HCT116 (cell line): ENCODE data around the gene PRKAG3. TPM values are rescaled to one million over a fixed set of nuclear protein-coding genes. Genes with fewer than 3 reads are reported as not detected.

Experiments used
- ATAC-seq: fragments of 200-7000 bp; cut with Tn5 transposase; 2 replicates; pipeline ENCODE4 v1.9.1; 2020; ENCODE audit warnings: mild to moderate bottlenecking, moderate library complexity
- BruUV-seq: library from RNA; stranded (reverse); fragments of 400-500 nt; replicated peaks from 2 replicates; lab custom pipeline; 2021; lab: Mats Ljungman, UMichigan
- CTCF ChIA-PET: fragments of 300-600 bp; sonication (Branson Sonifier 250); formaldehyde crosslinking; loops from one replicate; lab custom pipeline; 2021; ENCODE audit warnings: antibody characterized with exemption; lab: Charles Lee
- POLR2A ChIA-PET: fragments of 300-600, 350-600 bp; sonication (Branson Sonifier 250); formaldehyde crosslinking; loops from one replicate; lab custom pipeline; 2021; ENCODE audit warnings: antibody characterized with exemption; lab: Charles Lee
- RAD21 ChIA-PET, 2 experiments: fragments of 300-600 bp; sonication (Branson Sonifier 250); formaldehyde crosslinking; loops; one replicate each; lab custom pipeline; 2023; ENCODE audit warnings: low total read pairs in 2 of 2; ENCODE audit not compliant: uncharacterized antibody in 2 of 2, unreplicated experiment in 2 of 2, low non-redundant PET in 1 of 2; lab: Charles Lee
- DNase-seq: peaks from one replicate; pipeline ENCODE4 v3.0.0-alpha.2; 2010; ENCODE audit warnings: low read depth, low spot score
- H2AFZ ChIP-seq: fragments of 200-600 bp; shearing (Covaris generic), sonication (generic); 2 replicates; pipeline ENCODE4 v1.6.1; 2017; ENCODE audit warnings: low read depth, mixed run types, mixed read lengths, antibody characterized with exemption, low read length; ENCODE audit not compliant: poor library complexity, severe bottlenecking
- H3K27ac ChIP-seq: 2 replicates; pipeline ENCODE4 v1.5.1; 2012; ENCODE audit warnings: low read depth, low read length
- H3K27me3 ChIP-seq: fragments of 200-600 bp; sonication (generic); 2 replicates; pipeline ENCODE4 v1.6.1; 2016; ENCODE audit warnings: mixed run types, low read length, mixed read lengths; ENCODE audit not compliant: insufficient read depth
- H3K36me3 ChIP-seq, 2 experiments: fragments of 200-500 bp in 1 of 2; fragments of 200-600 bp in 1 of 2; sonication (Bioruptor generic) in 1 of 2; sonication (generic) in 1 of 2; 2 replicates each; pipeline versions ENCODE4 v1.5.1 to v1.6.1; 2014 to 2016; ENCODE audit warnings: low read length in 2 of 2, inconsistent platforms in 1 of 2, mixed read lengths in 1 of 2, mixed run types in 1 of 2; ENCODE audit not compliant: insufficient read depth in 2 of 2, control insufficient read depth in 1 of 2
- H3K4me1 ChIP-seq, 2 experiments: fragments of 200-600 bp in 1 of 2; sonication (generic) in 1 of 2; 2 replicates each; pipeline versions ENCODE4 v1.5.1 to v1.6.1; 2012 to 2017; ENCODE audit warnings: low read length in 2 of 2, inconsistent platforms in 1 of 2, mild to moderate bottlenecking in 1 of 2, mixed read lengths in 1 of 2, mixed run types in 1 of 2, moderate library complexity in 1 of 2; ENCODE audit not compliant: insufficient read depth in 2 of 2, control insufficient read depth in 1 of 2
- H3K4me2 ChIP-seq: fragments of 200-600 bp; sonication (generic); 2 replicates; pipeline ENCODE4 v1.6.1; 2017; ENCODE audit warnings: mixed run types, low read length, mixed read lengths
- H3K4me3 ChIP-seq, 2 experiments: fragments of 200-600 bp in 1 of 2; sonication (generic) in 1 of 2; replicated peaks in 1 of 2; 2 replicates each; pipeline ENCODE4 v1.5.1; 2011 to 2016; ENCODE audit warnings: low read length in 2 of 2, control low read depth in 1 of 2, low read depth in 1 of 2, mild to moderate bottlenecking in 1 of 2, mixed read lengths in 1 of 2, mixed run types in 1 of 2
- H3K79me2 ChIP-seq: fragments of 200-600 bp; sonication (generic); 2 replicates; pipeline ENCODE4 v1.6.1; 2017; ENCODE audit warnings: mild to moderate bottlenecking, mixed run types, low read length, moderate library complexity, mixed read lengths; ENCODE audit not compliant: insufficient read depth
- H3K9ac ChIP-seq: fragments of 200-600 bp; sonication (generic); 2 replicates; pipeline ENCODE4 v1.6.1; 2016; ENCODE audit warnings: low read length, mixed read lengths
- H3K9me2 ChIP-seq: fragments of 200-600 bp; sonication (generic), shearing (Covaris generic); 2 replicates; pipeline ENCODE4 v1.6.1; 2017; ENCODE audit warnings: mixed run types, mild to moderate bottlenecking, moderate library complexity; ENCODE audit not compliant: insufficient read depth
- H3K9me3 ChIP-seq, 2 experiments: fragments of 200-500 bp in 1 of 2; fragments of 200-600 bp in 1 of 2; sonication (Bioruptor generic) in 1 of 2; sonication (generic) in 1 of 2; 2 replicates each; pipeline ENCODE4 v1.6.1; 2014 to 2017; ENCODE audit warnings: low read length in 2 of 2, mixed read lengths in 2 of 2, inconsistent platforms in 1 of 2, low read depth in 1 of 2, mild to moderate bottlenecking in 1 of 2, mixed run types in 1 of 2, moderate library complexity in 1 of 2; ENCODE audit not compliant: control insufficient read depth in 1 of 2, insufficient read depth in 1 of 2
- H4K20me1 ChIP-seq: fragments of 200-600 bp; sonication (generic), shearing (Covaris generic); 2 replicates; pipeline ENCODE4 v1.6.1; 2017; ENCODE audit warnings: mixed run types, mild to moderate bottlenecking, moderate library complexity; ENCODE audit not compliant: insufficient read depth
- EGR1 ChIP-seq: IDR thresholded peaks from 2 replicates; pipeline ENCODE4 v1.6.1; 2012; ENCODE audit warnings: low read depth
- ELF1 ChIP-seq: IDR thresholded peaks from 2 replicates; pipeline ENCODE4 v1.6.1; 2012; ENCODE audit warnings: low read depth, borderline replicate concordance
- EZH2 ChIP-seq: fragments of 200-600 bp; sonication (generic); IDR thresholded peaks from 2 replicates; pipeline ENCODE4 v1.6.1; 2017; ENCODE audit warnings: antibody characterized with exemption, mixed run types
- FOSL1 ChIP-seq: IDR thresholded peaks from 2 replicates; pipeline ENCODE4 v1.6.1; 2012; ENCODE audit warnings: low read depth
- JUND ChIP-seq: IDR thresholded peaks from 2 replicates; pipeline ENCODE4 v1.6.1; 2012
- MAX ChIP-seq: IDR thresholded peaks from 2 replicates; pipeline ENCODE4 v1.6.1; 2012
- POLR2AphosphoS5 ChIP-seq: IDR thresholded peaks from 2 replicates; pipeline ENCODE4 v1.6.1; 2011; ENCODE audit warnings: mild to moderate bottlenecking, low read depth, low read length, moderate library complexity
- RAD21 ChIP-seq: IDR thresholded peaks from 2 replicates; pipeline ENCODE4 v1.6.1; 2012; ENCODE audit warnings: low read depth, mild to moderate bottlenecking
- SIN3A ChIP-seq: IDR thresholded peaks from 2 replicates; pipeline ENCODE4 v1.6.1; 2012; ENCODE audit warnings: low read depth
- SP1 ChIP-seq: IDR thresholded peaks from 2 replicates; pipeline ENCODE4 v1.6.1; 2012; ENCODE audit warnings: low read depth
- SRF ChIP-seq: IDR thresholded peaks from 2 replicates; pipeline ENCODE4 v1.6.1; 2012; ENCODE audit warnings: low read depth
- YY1 ChIP-seq: IDR thresholded peaks from 2 replicates; pipeline ENCODE4 v1.6.1; 2011; ENCODE audit warnings: low read length, low read depth, moderate library complexity, mild to moderate bottlenecking; ENCODE audit not compliant: insufficient replicate concordance; ENCODE audit errors: extremely low read depth
- ZBTB33 ChIP-seq: IDR thresholded peaks from 2 replicates; pipeline ENCODE4 v1.6.1; 2011; ENCODE audit warnings: mild to moderate bottlenecking, low read length, moderate library complexity; ENCODE audit not compliant: insufficient replicate concordance; ENCODE audit errors: extremely low read depth
- ZFX ChIP-seq: fragments of 450-650 bp; IDR thresholded peaks from 2 replicates; pipeline ENCODE4 v1.6.1; 2017
- ZNF274 ChIP-seq: fragments of 200-500 bp; sonication (Bioruptor generic); IDR thresholded peaks from 2 replicates; pipeline ENCODE4 v1.6.1; 2014; ENCODE audit warnings: mild to moderate bottlenecking, low read depth, low read length, inconsistent platforms
- intact Hi-C: fragments of 100-400 bp; cut with micrococcal nuclease; formaldehyde crosslinking; loops from 2 replicates; pipeline ENCODE4 v1.10.0; 2022
- total RNA-seq: library from RNA; stranded (reverse); gene quantifications from one replicate; pipeline ENCODE4 v1.2.1, GENCODE V29; 2021; ENCODE audit not compliant: unreplicated experiment
- TF ChIP-seq, protein P1 (sequence below), 3 experiments: fragments of 200-600 bp in 1 of 3; sonication (generic) in 1 of 3; IDR thresholded peaks in 2 of 3; conservative IDR thresholded peaks in 1 of 3; 2 replicates each; pipeline ENCODE4 v1.5.1; 2012 to 2017; ENCODE audit warnings: low read depth in 2 of 3, low read length in 2 of 3, antibody characterized with exemption in 1 of 3, borderline replicate concordance in 1 of 3, control low read depth in 1 of 3, mild to moderate bottlenecking in 1 of 3, mixed read lengths in 1 of 3, mixed run types in 1 of 3, moderate library complexity in 1 of 3; ENCODE audit not compliant: insufficient read depth in 1 of 3
- TF ChIP-seq, protein P2 (sequence below): IDR thresholded peaks from 2 replicates; pipeline ENCODE4 v1.6.1; 2012

The PRKAG3 gene
- total RNA-seq, 1 experiment from 2014 or later, result not detected

DNA sequence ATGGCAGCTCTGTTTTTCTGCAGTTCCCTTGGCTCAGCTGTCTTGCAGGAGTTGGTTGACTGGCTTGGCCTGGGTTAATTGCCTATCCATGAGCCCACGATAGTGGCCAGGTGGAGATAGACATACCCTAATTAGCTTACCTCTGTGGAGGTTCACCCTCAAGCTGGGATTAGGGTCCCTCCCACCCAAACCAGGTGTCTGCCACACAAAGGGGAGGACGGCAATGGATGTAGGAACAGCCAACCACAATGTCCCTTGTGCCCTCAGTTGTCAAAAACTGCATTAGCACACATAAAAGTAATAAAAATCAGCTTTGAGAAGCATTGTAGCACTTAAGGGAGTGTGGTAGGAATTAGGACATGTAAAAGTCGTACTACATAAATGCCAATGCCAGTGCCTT, 45.5 kb downstream of the PRKAG3 start:
- no peaks in the 10 kb centered on the region for H4K20me1 ChIP-seq
- no peak overlapping the region for H2AFZ ChIP-seq
- H3K4me2 ChIP-seq, result no peak overlapping the region
- no peaks in the 10 kb centered on the region for H3K9me2 ChIP-seq
- H3K79me2 ChIP-seq, result no peaks in the 10 kb centered on the region
- ChIA-PET CTCF (no interaction called here), POLR2A (no interaction called here), RAD21 (no interaction called here)
- DNase-seq, result no peak
- no peaks in the 10 kb centered on the region for H3K27me3 ChIP-seq
- TF ChIP-seq ZBTB33 (no peak), ZFX (no peak), SIN3A (no peak), SP1 (no peak), SRF (no peak), EGR1 (no peak), MAX (no peak), FOSL1 (no peak), ELF1 (no peak), YY1 (no peak), JUND (no peak), EZH2 (no peak), RAD21 (no peak), POLR2AphosphoS5 (no peak), ZNF274 (no peak)
- TF ChIP-seq, protein P1, sequence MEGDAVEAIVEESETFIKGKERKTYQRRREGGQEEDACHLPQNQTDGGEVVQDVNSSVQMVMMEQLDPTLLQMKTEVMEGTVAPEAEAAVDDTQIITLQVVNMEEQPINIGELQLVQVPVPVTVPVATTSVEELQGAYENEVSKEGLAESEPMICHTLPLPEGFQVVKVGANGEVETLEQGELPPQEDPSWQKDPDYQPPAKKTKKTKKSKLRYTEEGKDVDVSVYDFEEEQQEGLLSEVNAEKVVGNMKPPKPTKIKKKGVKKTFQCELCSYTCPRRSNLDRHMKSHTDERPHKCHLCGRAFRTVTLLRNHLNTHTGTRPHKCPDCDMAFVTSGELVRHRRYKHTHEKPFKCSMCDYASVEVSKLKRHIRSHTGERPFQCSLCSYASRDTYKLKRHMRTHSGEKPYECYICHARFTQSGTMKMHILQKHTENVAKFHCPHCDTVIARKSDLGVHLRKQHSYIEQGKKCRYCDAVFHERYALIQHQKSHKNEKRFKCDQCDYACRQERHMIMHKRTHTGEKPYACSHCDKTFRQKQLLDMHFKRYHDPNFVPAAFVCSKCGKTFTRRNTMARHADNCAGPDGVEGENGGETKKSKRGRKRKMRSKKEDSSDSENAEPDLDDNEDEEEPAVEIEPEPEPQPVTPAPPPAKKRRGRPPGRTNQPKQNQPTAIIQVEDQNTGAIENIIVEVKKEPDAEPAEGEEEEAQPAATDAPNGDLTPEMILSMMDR (IDR thresholded peaks at IDR 0.05 in 2 of 3, conservative IDR thresholded peaks at IDR 0.05 in 1 of 3; ENCODE audit: borderline replicate concordance in 1 of 3, insufficient read depth in 1 of 3, low read depth in 2 of 3, low read length in 2 of 3), result no peak
- TF ChIP-seq, protein P2, sequence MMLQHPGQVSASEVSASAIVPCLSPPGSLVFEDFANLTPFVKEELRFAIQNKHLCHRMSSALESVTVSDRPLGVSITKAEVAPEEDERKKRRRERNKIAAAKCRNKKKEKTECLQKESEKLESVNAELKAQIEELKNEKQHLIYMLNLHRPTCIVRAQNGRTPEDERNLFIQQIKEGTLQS, result no peak
- H3K27ac ChIP-seq, result no peak overlapping the region
- ATAC-seq, result no peak
- intact Hi-C loops, result no loop called here
- no peaks in the 10 kb centered on the region for H3K4me1 ChIP-seq
- no peaks in the 10 kb centered on the region for H3K9me3 ChIP-seq
- no peak overlapping the region for H3K9ac ChIP-seq
- no peak overlapping the region for H3K4me3 ChIP-seq
- no TSS peak for BruUV-seq
- H3K36me3 ChIP-seq, result no peaks in the 10 kb centered on the region
